Body of pancreas (tissue), 4 donors: ENCODE results near the gene PSKH1.

ENCODE experiments used
- CTCF ChIP-seq, 7 experiments: fragments of 450-650 bp in 4 of 7; fragments of 200-600 bp in 3 of 7; sonication (generic) in 3 of 7; IDR thresholded peaks; one replicate each; pipeline ENCODE4 v1.5.1; 2016 to 2019; ENCODE audit warnings: antibody characterized with exemption in 7 of 7
- POLR2A ChIP-seq, 3 donors: fragments of 450-650 bp; IDR thresholded peaks; one replicate each; pipeline ENCODE4 v1.6.1; 2016; ENCODE audit warnings: antibody characterized with exemption in 3 of 3, mild to moderate bottlenecking in 2 of 3

GRCh38 chr16:67853670-67854069 lies 39.4 kb upstream of the PSKH1 start:
- TF ChIP-seq CTCF (IDR thresholded peaks at IDR 0.05): no peak
- no peak for TF ChIP-seq POLR2A (IDR thresholded peaks at IDR 0.05)
